Measurements from ENCODE around the gene CANT1. TPM values are rescaled to one million over a fixed set of nuclear protein-coding genes. Genes with fewer than 3 reads are reported as not detected.

CANT1 gene
- total and polyA plus RNA-seq, 2 of the 13 experiments (the other 11 are each of a cell fraction or from before 2014, with no cell fraction given) = 34.1 to 42.1 TPM

DNA sequence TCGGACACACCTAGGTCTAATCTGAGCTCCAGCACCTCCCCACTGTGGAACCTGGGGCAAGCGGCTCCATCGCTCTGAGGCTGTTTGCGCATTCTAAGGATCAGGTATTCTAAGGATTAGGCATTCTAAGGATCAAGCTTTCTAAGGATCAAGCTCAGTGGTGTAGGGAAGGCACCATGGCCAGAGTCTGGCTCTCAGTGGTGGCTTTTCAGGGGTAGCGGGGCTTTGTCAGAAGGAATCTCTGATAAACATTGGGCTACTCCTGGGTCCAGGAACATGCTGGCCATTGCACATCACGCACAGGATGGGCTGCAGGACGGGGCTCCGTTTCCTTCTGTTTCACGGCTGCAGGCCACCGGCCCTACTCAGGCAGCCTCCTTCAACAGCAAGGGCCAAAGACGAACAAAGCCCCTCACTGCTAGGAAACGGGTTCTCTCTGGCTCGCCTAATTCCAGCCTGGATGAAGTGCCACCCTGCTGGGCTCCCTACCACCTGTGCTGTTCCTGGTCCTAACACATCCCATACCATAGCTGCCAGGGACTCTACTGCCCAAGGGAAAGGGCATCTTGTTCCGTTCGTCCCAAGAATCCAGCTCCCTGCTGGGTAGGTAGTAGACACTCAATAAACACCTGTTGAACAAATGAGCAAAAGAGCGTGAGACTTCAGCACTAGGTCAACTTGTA is 19.9 kb upstream of the CANT1 start:
- BruUV-seq (replicated peaks) = no TSS peak
- Histone ChIP-seq H3K4me1 (ENCODE audit: insufficient read depth, low read length) (peaks cover 72% of the 10 kb centered on the region), H2AFZ (ENCODE audit: low read length) (no peak overlapping the region), H3K36me3 (replicated peaks in 1 of 2; ENCODE audit: control insufficient read depth in 1 of 2, insufficient read depth in 2 of 2, low read length in 2 of 2) (no peaks in the 10 kb centered on the region; a peak in 1 of 5 replicates), H4K20me1 (ENCODE audit: insufficient read depth, low read length) (no peaks in the 10 kb centered on the region), H3K4me2 (ENCODE audit: low read depth, low read length) (no peak overlapping the region), H3K79me2 (ENCODE audit: insufficient read depth, low read length) (peaks cover 8% of the 10 kb centered on the region), H3K27me3 (ENCODE audit: control insufficient read depth in 1 of 2, insufficient read depth in 2 of 2, low read length in 2 of 2) (peaks cover 6 to 34% of the 10 kb centered on the region in 2 experiments; a peak in 4 of 5 replicates), H3K9ac (ENCODE audit: insufficient read depth, low read depth, low read length) (no peak overlapping the region), H3K9me3 (ENCODE audit: low read length) (no peaks in the 10 kb centered on the region), H3K27ac (ENCODE audit: extremely low read length, insufficient read depth, low read length) (no peak overlapping the region), H3K4me3 (replicated peaks in 1 of 3; ENCODE audit: insufficient read depth in 1 of 3, low read depth in 2 of 3, low read length in 3 of 3) (no peak overlapping the region)
- in situ Hi-C loops (cut with HindIII; ENCODE audit: extremely low pct_ligation_motif_present, low pct_unique_long_range_greater_than_20kb) = no loop called here
- ATAC-seq = no peak
- 0 out of 2 replicates have a peak, but pooled peaks have one; percentile 46 for TF ChIP-seq ZNF891 (CRISPR knock-in tag; IDR thresholded peaks at IDR 0.05)
- no peak for TF ChIP-seq ZNF678 (CRISPR knock-in tag; IDR thresholded peaks at IDR 0.05)
- no peak for FAIRE-seq
- intact Hi-C loops (cut with micrococcal nuclease; ENCODE audit: unreplicated experiment) = loop anchor here (5.0 kb wide), 1 partner anchor 42 kb away; no protein-coding TSS in a partner anchor
- WGBS (ENCODE audit: low lambda C conversion rate) = 82% methylated on average over 15 of the region's 16 CpGs
- ChIA-PET CTCF (ENCODE audit: low intra/inter-chr PET ratio, low total read pairs) (no interaction called here), POLR2A (interaction anchor here (1.0 to 4.5 kb wide), 2 partner anchors 9 to 781 kb away, joined by 3 to 127 read pairs; no protein-coding TSS in a partner anchor)
- no peak for DNase-seq (ENCODE audit: low spot score)

DNA sequence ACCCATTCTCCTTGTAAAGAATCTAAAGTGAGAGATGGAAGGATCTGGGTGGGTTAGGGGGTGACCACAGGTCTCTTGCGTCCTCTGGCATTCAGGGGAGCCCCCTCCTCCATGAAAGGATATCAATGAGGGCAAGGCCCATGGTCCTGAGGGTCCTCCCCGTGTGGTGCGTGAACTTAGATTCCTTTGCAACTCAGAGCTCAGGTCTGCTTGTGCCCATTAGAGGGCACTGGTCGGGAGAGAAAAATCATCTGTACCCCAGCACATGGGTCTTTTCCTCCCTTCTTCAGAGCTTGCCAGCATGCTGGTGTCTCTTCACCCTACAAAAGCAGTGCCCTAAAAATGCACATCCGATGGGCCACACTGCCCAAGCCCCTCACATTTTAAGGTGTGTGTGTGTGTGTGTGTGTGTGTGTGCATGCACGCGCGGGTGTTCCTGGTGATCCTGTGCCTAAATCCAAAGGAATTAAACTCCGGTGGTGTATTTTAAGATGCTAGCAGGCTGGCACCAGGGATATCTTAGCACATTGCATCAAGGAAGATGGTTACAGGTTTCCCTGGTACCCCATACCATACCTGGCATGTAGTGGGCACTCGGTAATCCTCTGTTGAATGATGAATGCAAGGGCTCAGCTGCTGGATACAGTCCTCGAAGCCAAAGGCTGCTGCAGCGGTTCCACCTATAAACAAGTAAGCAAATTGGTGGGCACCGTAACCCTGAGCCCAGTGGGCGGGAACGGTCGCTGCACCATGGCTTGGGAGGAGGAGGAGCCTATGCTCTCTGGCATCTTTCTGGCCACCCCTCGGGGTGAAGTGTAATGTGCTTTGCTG is 19.1 kb upstream of the CANT1 start:
- Histone ChIP-seq H3K4me3 (replicated peaks in 1 of 3; ENCODE audit: insufficient read depth in 1 of 3, low read depth in 2 of 3, low read length in 3 of 3) (peak overlapping the region in 1 of 3 experiments; percentile 82; a peak in 3 of 6 replicates), H3K27me3 (ENCODE audit: control insufficient read depth in 1 of 2, insufficient read depth in 2 of 2, low read length in 2 of 2) (peaks cover 1 to 26% of the 10 kb centered on the region in 2 experiments; a peak in 4 of 5 replicates), H3K36me3 (replicated peaks in 1 of 2; ENCODE audit: control insufficient read depth in 1 of 2, insufficient read depth in 2 of 2, low read length in 2 of 2) (no peaks in the 10 kb centered on the region; a peak in 1 of 5 replicates), H3K27ac (ENCODE audit: extremely low read length, insufficient read depth, low read length) (no peak overlapping the region), H2AFZ (ENCODE audit: low read length) (no peak overlapping the region), H3K9me3 (ENCODE audit: low read length) (no peaks in the 10 kb centered on the region), H4K20me1 (ENCODE audit: insufficient read depth, low read length) (no peaks in the 10 kb centered on the region), H3K4me1 (ENCODE audit: insufficient read depth, low read length) (peaks cover 67% of the 10 kb centered on the region), H3K9ac (ENCODE audit: insufficient read depth, low read depth, low read length) (peak overlapping the region; percentile 94), H3K4me2 (ENCODE audit: low read depth, low read length) (peak overlapping the region; percentile 99), H3K79me2 (ENCODE audit: insufficient read depth, low read length) (peaks cover 8% of the 10 kb centered on the region)
- DNase-seq (ENCODE audit: low spot score) (peak; percentile 39), FAIRE-seq (peak; percentile 60), ATAC-seq (peak; percentile 11; the same call in 1 of the 3 replicates)
- WGBS (ENCODE audit: low lambda C conversion rate) = 68% methylated on average over 11 of the region's 17 CpGs
- POLR2A ChIA-PET = interaction anchor here (0.8 to 4.6 kb wide), 15 partner anchors 9 to 965 kb away, joined by 3 to 127 read pairs (median 16); partner anchors contain the start of genes CANT1, ENGASE and LGALS3BP
- CTCF ChIA-PET (ENCODE audit: low intra/inter-chr PET ratio, low total read pairs) = interaction anchor here (1.0 kb wide), 1 partner anchor 13 kb away, joined by 3 read pairs; no protein-coding TSS in a partner anchor
- intact Hi-C loops (cut with micrococcal nuclease; ENCODE audit: unreplicated experiment) = loop anchor here (5.0 kb wide), 1 partner anchor 41 kb away; no protein-coding TSS in a partner anchor
- BruUV-seq (replicated peaks) = no TSS peak
- in situ Hi-C loops (cut with HindIII; ENCODE audit: extremely low pct_ligation_motif_present, low pct_unique_long_range_greater_than_20kb) = no loop called here
- TF ChIP-seq SMC3 (IDR thresholded peaks at IDR 0.05; ENCODE audit: low read length) = peak; percentile 13; the same call in 1 of the 2 replicates
- no peak for TF ChIP-seq ZNF362 (CRISPR knock-in tag; IDR thresholded peaks at IDR 0.05; ENCODE audit: borderline replicate concordance)
- TF ChIP-seq, protein P1, sequence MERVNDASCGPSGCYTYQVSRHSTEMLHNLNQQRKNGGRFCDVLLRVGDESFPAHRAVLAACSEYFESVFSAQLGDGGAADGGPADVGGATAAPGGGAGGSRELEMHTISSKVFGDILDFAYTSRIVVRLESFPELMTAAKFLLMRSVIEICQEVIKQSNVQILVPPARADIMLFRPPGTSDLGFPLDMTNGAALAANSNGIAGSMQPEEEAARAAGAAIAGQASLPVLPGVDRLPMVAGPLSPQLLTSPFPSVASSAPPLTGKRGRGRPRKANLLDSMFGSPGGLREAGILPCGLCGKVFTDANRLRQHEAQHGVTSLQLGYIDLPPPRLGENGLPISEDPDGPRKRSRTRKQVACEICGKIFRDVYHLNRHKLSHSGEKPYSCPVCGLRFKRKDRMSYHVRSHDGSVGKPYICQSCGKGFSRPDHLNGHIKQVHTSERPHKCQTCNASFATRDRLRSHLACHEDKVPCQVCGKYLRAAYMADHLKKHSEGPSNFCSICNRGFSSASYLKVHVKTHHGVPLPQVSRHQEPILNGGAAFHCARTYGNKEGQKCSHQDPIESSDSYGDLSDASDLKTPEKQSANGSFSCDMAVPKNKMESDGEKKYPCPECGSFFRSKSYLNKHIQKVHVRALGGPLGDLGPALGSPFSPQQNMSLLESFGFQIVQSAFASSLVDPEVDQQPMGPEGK (CRISPR knock-in tag; IDR thresholded peaks at IDR 0.05) = no peak
- no peak for TF ChIP-seq HIVEP1 (CRISPR knock-in tag; IDR thresholded peaks at IDR 0.05)
- TF ChIP-seq GATAD1 (CRISPR knock-in tag; IDR thresholded peaks at IDR 0.05) = no peak
- 0 out of 2 replicates have a peak, but pooled peaks have one; percentile 10 for TF ChIP-seq ZNF12 (CRISPR knock-in tag; IDR thresholded peaks at IDR 0.05)
- TF ChIP-seq, protein P2, sequence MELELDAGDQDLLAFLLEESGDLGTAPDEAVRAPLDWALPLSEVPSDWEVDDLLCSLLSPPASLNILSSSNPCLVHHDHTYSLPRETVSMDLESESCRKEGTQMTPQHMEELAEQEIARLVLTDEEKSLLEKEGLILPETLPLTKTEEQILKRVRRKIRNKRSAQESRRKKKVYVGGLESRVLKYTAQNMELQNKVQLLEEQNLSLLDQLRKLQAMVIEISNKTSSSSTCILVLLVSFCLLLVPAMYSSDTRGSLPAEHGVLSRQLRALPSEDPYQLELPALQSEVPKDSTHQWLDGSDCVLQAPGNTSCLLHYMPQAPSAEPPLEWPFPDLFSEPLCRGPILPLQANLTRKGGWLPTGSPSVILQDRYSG (CRISPR knock-in tag; IDR thresholded peaks at IDR 0.05) = no peak
- TF ChIP-seq FLYWCH1 (CRISPR knock-in tag; IDR thresholded peaks at IDR 0.05) = no peak
- no peak for TF ChIP-seq NFYB (CRISPR knock-in tag; IDR thresholded peaks at IDR 0.05)
